Measurements from ENCODE around the gene RPL37A. TPM values are rescaled to one million over a fixed set of nuclear protein-coding genes. Genes with fewer than 3 reads are reported as not detected.

Gene RPL37A
- total RNA-seq, 1 donor from 2014 or later, result 3,465 TPM

- DNase-seq (ENCODE audit: low read depth in 2 of 2), result peak in 1 of 2 donors; percentile 73
Observed at GRCh38 chr2:216486708-216487107, 11.9 kb upstream of the RPL37A start.

GRCh38 chr2:216490061-216490460 is 8.6 kb upstream of the RPL37A start:
- peak in 1 of 2 donors; percentile 73 for DNase-seq (ENCODE audit: low read depth in 2 of 2)

GRCh38 chr2:216491793-216492596 is 6.6 kb upstream of the RPL37A start:
- peak in 1 of 2 donors; percentile 59 for DNase-seq (ENCODE audit: low read depth in 2 of 2)

- DNase-seq (ENCODE audit: low read depth in 2 of 2), result peak; percentile 21 to 70
Observed at GRCh38 chr2:216492597-216493333, 5.9 kb upstream of the RPL37A start.

- DNase-seq (ENCODE audit: low read depth in 2 of 2), result no peak
Observed at GRCh38 chr2:216493334-216493685, 5.3 kb upstream of the RPL37A start.

- peak in 1 of 2 donors; percentile 82 for DNase-seq (ENCODE audit: low read depth in 2 of 2)
Observed at GRCh38 chr2:216495656-216496055, 3.0 kb upstream of the RPL37A start.

GRCh38 chr2:216497382-216498069 is 1.1 kb upstream of the RPL37A start:
- no peak for DNase-seq (ENCODE audit: low read depth in 2 of 2)

GRCh38 chr2:216498070-216498378 is 620 bp upstream of the RPL37A start:
- no peak for DNase-seq (ENCODE audit: low read depth in 2 of 2)

- DNase-seq (ENCODE audit: low read depth in 2 of 2), result no peak
Observed at GRCh38 chr2:216499641-216500218, 1.1 kb downstream of the RPL37A start.

- no peak for DNase-seq (ENCODE audit: low read depth in 2 of 2)
Observed at GRCh38 chr2:216500572-216500971, 1.9 kb downstream of the RPL37A start.

GRCh38 chr2:216501854-216502253 is 3.2 kb downstream of the RPL37A start:
- no peak for DNase-seq (ENCODE audit: low read depth in 2 of 2)

- no peak for DNase-seq (ENCODE audit: low read depth in 2 of 2)
Observed at GRCh38 chr2:216502381-216503158, 3.9 kb downstream of the RPL37A start.

- DNase-seq (ENCODE audit: low read depth in 2 of 2), result no peak
Observed at GRCh38 chr2:216503159-216503629, 4.5 kb downstream of the RPL37A start.

GRCh38 chr2:216503697-216504375 is 5.2 kb downstream of the RPL37A start:
- DNase-seq (ENCODE audit: low read depth in 2 of 2), result no peak

- DNase-seq (ENCODE audit: low read depth in 2 of 2), result no peak
Observed at GRCh38 chr2:216504376-216504762, 5.7 kb downstream of the RPL37A start.

- no peak for DNase-seq (ENCODE audit: low read depth in 2 of 2)
Observed at GRCh38 chr2:216505133-216506106, 6.8 kb downstream of the RPL37A start.

GRCh38 chr2:216507220-216508160 is 8.8 kb downstream of the RPL37A start:
- DNase-seq (ENCODE audit: low read depth in 2 of 2), result peak in 1 of 2 donors; percentile 59

- no peak for DNase-seq (ENCODE audit: low read depth in 2 of 2)
Observed at GRCh38 chr2:216508229-216508628, 9.6 kb downstream of the RPL37A start.
